Duodenal mucosa (tissue), 2 donors: Measurements from ENCODE around the gene LRRC4C.

Experiments
- H3K27ac ChIP-seq: one replicate; pipeline ENCODE4 v1.7.0; 2013; ENCODE audit warnings: low read depth, low read length
- H3K27me3 ChIP-seq, 2 donors: one replicate each; pipeline ENCODE4 v1.7.0; 2013; ENCODE audit warnings: low read length in 2 of 2, control low read depth in 1 of 2; ENCODE audit not compliant: insufficient read depth in 2 of 2, control insufficient read depth in 1 of 2
- H3K36me3 ChIP-seq, 2 donors: one replicate each; pipeline ENCODE4 v1.7.0; 2013; ENCODE audit warnings: low read length in 2 of 2, control low read depth in 1 of 2; ENCODE audit not compliant: insufficient read depth in 2 of 2, control insufficient read depth in 1 of 2
- H3K4me1 ChIP-seq, 2 donors: one replicate each; pipeline ENCODE4 v1.7.0; 2013; ENCODE audit warnings: low read length in 2 of 2, control low read depth in 1 of 2; ENCODE audit not compliant: insufficient read depth in 2 of 2, control insufficient read depth in 1 of 2
- H3K4me3 ChIP-seq, 2 donors: one replicate each; pipeline ENCODE4 v1.7.0; 2013; ENCODE audit warnings: low read length in 2 of 2, low read depth in 1 of 2
- H3K9ac ChIP-seq, 2 donors: one replicate each; pipeline ENCODE4 v1.7.0; 2013; ENCODE audit warnings: low read length in 2 of 2, low read depth in 1 of 2
- H3K9me3 ChIP-seq, 2 donors: one replicate each; pipeline ENCODE4 v1.7.0; 2013; ENCODE audit warnings: low read length in 2 of 2, control low read depth in 1 of 2; ENCODE audit not compliant: control insufficient read depth in 1 of 2

The LRRC4C gene

DNA sequence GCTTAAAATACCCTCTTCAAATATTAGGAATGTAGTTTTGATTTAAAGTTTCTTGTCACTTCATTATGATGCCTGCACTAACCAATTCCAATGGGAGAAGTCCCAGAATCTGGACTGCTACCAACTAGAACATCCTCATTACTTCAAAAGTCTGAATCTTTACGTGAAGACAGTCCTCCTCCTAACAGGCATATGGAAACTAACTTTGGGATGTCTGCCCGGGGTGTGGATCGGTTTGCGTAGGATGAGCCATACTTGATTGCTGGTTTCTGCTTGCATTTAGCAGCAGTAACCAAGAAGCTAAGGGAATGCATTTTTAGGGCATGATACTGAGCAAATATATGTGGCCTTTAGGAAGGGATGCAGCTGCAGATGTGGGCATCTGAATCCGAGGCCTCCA lies 177.1 kb downstream of the LRRC4C start:
- H3K27me3 ChIP-seq, result no peaks in the 10 kb centered on the region
- H3K9me3 ChIP-seq, result no peaks in the 10 kb centered on the region
- H3K27ac ChIP-seq, result no peak overlapping the region
- H3K9ac ChIP-seq, result no peak overlapping the region
- H3K4me3 ChIP-seq, result no peak overlapping the region
- no peaks in the 10 kb centered on the region for H3K36me3 ChIP-seq
- no peaks in the 10 kb centered on the region for H3K4me1 ChIP-seq

DNA sequence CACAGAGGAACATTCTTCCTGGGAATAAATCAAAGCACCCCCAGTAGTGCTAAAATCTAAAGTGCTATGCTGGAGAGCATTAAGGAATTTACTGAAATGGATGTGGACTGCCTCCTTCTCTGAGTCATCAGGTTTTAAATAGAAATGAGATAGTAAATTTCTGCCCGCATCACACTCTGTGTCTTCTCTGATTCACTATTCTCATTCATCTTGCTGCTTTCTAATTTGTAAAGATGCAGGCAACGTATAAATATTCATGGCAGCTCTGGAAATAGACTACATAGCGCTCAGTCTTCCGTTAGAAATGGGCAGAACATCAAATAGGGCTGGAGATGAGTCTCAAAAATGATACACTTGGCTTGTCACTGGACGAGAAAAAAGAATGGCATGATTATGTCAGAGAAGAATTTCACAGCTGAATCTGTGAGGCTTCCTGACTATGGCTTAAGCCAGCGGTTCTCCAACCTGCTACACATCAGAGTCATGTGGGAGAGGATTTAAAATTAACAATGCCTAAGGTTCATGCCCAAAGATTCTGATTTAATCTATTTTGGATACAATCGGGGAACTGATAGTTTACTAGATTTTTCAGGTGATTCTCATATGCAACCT lies 178.2 kb downstream of the LRRC4C start:
- Histone ChIP-seq H3K4me3 (no peak overlapping the region), H3K27ac (no peak overlapping the region), H3K4me1 (no peaks in the 10 kb centered on the region), H3K27me3 (no peaks in the 10 kb centered on the region), H3K36me3 (no peaks in the 10 kb centered on the region), H3K9ac (no peak overlapping the region), H3K9me3 (no peaks in the 10 kb centered on the region)

DNA sequence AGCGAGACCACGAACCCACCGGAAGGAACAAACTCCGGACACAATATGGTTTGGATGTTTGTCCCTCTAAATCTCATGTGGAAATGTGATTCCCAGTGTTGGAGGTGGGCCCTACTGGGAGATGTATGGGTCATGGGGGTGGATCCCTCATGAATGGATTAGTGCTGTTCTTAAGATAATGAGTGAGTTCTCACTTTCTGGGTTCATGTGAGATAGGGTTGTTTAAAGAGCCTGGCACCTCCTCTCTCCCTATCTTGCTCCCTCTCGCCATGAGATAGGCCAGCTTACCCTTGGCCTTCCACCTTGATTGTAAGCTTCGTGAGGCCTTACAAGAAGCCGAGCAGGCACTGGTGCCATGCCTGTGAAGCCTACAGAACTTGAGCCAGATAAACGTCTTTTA lies 184.6 kb downstream of the LRRC4C start:
- no peak overlapping the region for H3K9ac ChIP-seq
- H3K27me3 ChIP-seq, result no peaks in the 10 kb centered on the region
- H3K9me3 ChIP-seq, result no peaks in the 10 kb centered on the region
- H3K36me3 ChIP-seq, result no peaks in the 10 kb centered on the region
- H3K27ac ChIP-seq, result no peak overlapping the region
- H3K4me1 ChIP-seq, result no peaks in the 10 kb centered on the region
- H3K4me3 ChIP-seq, result no peak overlapping the region

DNA sequence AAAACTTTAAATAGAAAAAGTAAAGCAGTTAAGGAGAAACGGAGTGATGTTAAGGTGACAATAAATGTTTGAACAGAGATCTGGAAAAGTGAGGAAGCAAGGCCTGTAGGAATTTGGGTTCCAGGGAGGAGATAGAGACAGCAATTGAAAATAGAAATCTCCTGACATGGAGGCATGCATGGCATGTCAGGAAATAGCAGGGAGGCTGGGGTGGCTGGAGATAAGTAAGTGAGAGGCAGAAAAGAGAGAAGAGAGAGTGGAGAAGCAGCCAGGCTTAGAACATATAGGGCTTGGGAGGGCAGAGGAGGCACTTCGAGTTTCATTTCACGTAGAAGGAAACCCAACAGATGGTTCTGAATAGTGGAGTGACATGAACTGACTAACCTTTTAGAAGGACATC lies 185.5 kb downstream of the LRRC4C start:
- Histone ChIP-seq H3K27ac (no peak overlapping the region), H3K27me3 (no peaks in the 10 kb centered on the region), H3K9ac (no peak overlapping the region), H3K9me3 (no peaks in the 10 kb centered on the region), H3K36me3 (no peaks in the 10 kb centered on the region), H3K4me3 (no peak overlapping the region), H3K4me1 (no peaks in the 10 kb centered on the region)

DNA sequence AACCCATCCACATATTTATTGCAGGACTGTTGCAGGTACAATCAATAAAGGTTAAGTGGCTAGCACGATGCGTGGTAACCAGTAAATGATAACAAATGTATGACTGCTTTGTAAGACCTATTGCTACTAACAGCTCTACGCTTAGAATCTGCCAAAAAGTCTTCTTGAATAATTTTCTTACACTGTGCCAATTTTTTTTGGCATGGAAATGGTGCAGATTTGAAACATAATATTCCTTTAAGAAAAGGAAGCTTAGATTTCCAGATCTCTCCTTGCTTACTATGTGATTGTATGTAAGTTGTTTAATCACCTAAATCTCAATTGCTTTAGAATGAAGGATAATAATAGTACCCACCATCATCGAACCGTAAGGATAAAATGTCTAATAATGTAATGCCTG lies 192.0 kb downstream of the LRRC4C start:
- H3K4me3 ChIP-seq, result no peak overlapping the region
- no peaks in the 10 kb centered on the region for H3K27me3 ChIP-seq
- H3K27ac ChIP-seq, result no peak overlapping the region
- H3K4me1 ChIP-seq, result no peaks in the 10 kb centered on the region
- no peaks in the 10 kb centered on the region for H3K36me3 ChIP-seq
- H3K9ac ChIP-seq, result no peak overlapping the region
- H3K9me3 ChIP-seq, result no peaks in the 10 kb centered on the region

DNA sequence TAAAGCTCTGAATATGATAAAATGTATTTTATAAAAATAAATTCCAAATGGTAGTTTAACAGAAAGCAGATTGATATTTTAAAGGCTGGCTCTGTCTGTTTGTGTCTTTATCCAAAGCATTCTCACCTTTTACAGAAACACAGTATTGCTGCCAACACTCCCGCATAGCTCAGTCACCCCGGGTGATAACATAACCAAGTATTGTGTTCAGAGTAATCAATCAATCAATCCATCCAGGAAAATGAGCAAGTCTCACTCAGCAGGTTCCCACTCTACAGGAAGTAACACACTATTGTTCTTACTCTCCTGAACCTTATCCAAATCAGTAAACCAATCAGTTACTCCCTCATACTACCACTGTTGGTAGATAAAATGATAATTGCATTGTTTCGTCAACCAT lies 203.4 kb downstream of the LRRC4C start:
- Histone ChIP-seq H3K9ac (no peak overlapping the region), H3K36me3 (no peaks in the 10 kb centered on the region), H3K27ac (no peak overlapping the region), H3K9me3 (no peaks in the 10 kb centered on the region), H3K27me3 (no peaks in the 10 kb centered on the region), H3K4me1 (no peaks in the 10 kb centered on the region), H3K4me3 (no peak overlapping the region)

DNA sequence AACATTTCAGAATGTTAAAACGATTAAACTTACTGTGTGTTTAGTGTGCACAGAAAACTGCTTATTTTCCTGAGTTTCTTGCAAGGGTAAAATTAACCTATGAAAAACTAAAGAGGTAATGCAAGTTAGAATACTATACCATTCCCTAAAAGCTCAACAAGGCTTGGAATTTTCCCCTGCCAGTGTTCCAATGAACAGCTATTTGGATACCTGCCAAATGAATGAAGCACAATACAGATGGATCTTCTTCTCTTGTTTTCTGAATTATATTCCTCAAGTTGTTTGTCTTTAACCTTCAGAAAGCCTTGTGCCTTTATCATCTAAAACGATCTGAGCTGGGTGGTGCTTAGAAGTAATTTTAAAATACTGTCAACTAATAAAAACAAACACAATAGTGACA lies 204.5 kb downstream of the LRRC4C start:
- H3K4me3 ChIP-seq, result no peak overlapping the region
- no peak overlapping the region for H3K27ac ChIP-seq
- no peaks in the 10 kb centered on the region for H3K9me3 ChIP-seq
- H3K27me3 ChIP-seq, result no peaks in the 10 kb centered on the region
- H3K4me1 ChIP-seq, result no peaks in the 10 kb centered on the region
- no peaks in the 10 kb centered on the region for H3K36me3 ChIP-seq
- H3K9ac ChIP-seq, result no peak overlapping the region

DNA sequence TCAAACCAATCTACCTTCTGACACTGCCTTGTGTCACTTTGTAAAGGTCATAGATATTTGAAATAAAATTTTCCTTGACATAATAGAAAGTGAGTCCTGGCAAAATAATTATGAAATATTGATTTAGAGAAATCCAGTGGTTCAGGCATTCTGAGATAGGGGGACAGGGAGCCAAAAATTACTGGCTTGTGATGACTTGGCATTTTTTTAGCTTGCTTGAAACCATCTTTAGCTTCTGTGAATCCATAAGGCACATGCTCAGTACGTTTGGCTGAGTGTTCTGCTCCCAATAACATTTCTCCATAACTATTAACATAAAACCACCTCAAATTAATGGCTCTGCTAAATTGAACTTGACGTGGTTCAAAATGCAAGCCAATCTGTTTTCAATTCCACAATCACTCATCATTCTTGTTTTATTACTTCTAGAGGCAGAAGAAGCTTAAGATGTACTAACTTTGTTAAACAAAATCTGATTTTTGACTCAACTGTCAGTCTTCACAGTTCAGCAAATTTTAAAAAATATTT lies 209.0 kb downstream of the LRRC4C start:
- H3K27ac ChIP-seq, result no peak overlapping the region
- H3K4me3 ChIP-seq, result no peak overlapping the region
- no peaks in the 10 kb centered on the region for H3K36me3 ChIP-seq
- H3K4me1 ChIP-seq, result no peaks in the 10 kb centered on the region
- no peaks in the 10 kb centered on the region for H3K27me3 ChIP-seq
- no peaks in the 10 kb centered on the region for H3K9me3 ChIP-seq
- H3K9ac ChIP-seq, result no peak overlapping the region

DNA sequence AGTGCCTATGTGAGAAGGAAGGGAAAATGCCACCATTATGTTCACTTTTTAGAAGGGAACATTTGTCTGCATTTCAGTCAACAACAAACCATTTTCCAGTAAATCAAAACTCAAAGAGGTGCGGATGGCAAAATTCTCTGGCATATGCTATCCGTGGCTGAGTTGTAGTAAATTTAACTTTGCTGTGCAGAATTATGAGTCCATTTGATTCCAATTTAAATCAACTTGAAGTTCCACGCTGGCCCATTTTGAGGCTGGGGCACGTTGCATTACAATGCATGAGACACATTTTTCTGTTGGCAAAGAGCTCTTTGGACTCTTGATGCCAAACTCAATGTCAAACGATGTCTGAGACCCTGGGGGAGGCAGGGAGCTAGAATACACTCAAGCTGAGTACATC lies 211.8 kb downstream of the LRRC4C start:
- Histone ChIP-seq H3K36me3 (no peaks in the 10 kb centered on the region), H3K27ac (no peak overlapping the region), H3K4me3 (no peak overlapping the region), H3K9me3 (no peaks in the 10 kb centered on the region), H3K4me1 (no peaks in the 10 kb centered on the region), H3K9ac (no peak overlapping the region), H3K27me3 (no peaks in the 10 kb centered on the region)

DNA sequence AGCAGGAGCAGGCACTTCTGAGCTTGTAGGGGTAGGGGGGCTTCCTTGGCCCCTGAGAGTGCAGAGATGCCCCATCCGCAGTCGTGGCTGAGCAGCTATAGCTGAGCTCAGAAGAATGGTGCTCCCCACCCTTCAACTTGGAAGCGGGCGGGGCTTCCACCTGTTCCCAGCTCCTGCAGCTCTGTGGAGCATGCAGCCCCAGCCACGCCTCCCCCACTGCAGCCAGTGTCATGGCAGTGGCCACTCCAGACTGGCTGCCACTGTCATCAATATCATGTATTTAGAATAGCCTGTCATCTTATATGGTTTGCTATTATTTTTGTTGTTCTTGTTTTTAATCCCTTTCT lies 213.1 kb downstream of the LRRC4C start:
- no peaks in the 10 kb centered on the region for H3K36me3 ChIP-seq
- H3K9me3 ChIP-seq, result no peaks in the 10 kb centered on the region
- H3K4me3 ChIP-seq, result no peak overlapping the region
- H3K27ac ChIP-seq, result no peak overlapping the region
- no peaks in the 10 kb centered on the region for H3K4me1 ChIP-seq
- no peak overlapping the region for H3K9ac ChIP-seq
- no peaks in the 10 kb centered on the region for H3K27me3 ChIP-seq
